HL-60 (cell line): Measurements from ENCODE around the gene PNLDC1.

Source experiments
- CTCF ChIP-seq: IDR thresholded peaks from one replicate; pipeline ENCODE4 v1.5.1; 2011; ENCODE audit warnings: low read length, control low read depth, inconsistent platforms; ENCODE audit not compliant: insufficient read depth
- GABPA ChIP-seq: IDR thresholded peaks from 2 replicates; pipeline ENCODE4 v1.6.1; 2012; ENCODE audit warnings: low read depth
- POLR2AphosphoS5 ChIP-seq: IDR thresholded peaks from 2 replicates; pipeline ENCODE4 v1.6.1; 2012; ENCODE audit warnings: low read depth
- REST ChIP-seq: IDR thresholded peaks from 2 replicates; pipeline ENCODE4 v1.6.1; 2012; ENCODE audit warnings: low read depth; ENCODE audit not compliant: insufficient replicate concordance

GRCh38 chr6:159751448-159751847 lies 48.6 kb upstream of the PNLDC1 start:
- TF ChIP-seq POLR2AphosphoS5, result 0 out of 2 replicates have a peak, but pooled peaks have one; percentile 21
- TF ChIP-seq CTCF, result no peak
- TF ChIP-seq REST, result no peak
- no peak for TF ChIP-seq GABPA
